ENCODE measurements around the gene CREB3L4. TPM values are rescaled to one million over a fixed set of nuclear protein-coding genes. Genes with fewer than 3 reads are reported as not detected.
A peak's percentile ranks its signal among the peaks of the same experiment; 100 is the strongest.

CREB3L4 gene
- total and polyA plus RNA-seq, 2 of the 13 experiments (the other 11 are each of a cell fraction or from before 2014, with no cell fraction given) = 9.9 to 18.7 TPM

DNA sequence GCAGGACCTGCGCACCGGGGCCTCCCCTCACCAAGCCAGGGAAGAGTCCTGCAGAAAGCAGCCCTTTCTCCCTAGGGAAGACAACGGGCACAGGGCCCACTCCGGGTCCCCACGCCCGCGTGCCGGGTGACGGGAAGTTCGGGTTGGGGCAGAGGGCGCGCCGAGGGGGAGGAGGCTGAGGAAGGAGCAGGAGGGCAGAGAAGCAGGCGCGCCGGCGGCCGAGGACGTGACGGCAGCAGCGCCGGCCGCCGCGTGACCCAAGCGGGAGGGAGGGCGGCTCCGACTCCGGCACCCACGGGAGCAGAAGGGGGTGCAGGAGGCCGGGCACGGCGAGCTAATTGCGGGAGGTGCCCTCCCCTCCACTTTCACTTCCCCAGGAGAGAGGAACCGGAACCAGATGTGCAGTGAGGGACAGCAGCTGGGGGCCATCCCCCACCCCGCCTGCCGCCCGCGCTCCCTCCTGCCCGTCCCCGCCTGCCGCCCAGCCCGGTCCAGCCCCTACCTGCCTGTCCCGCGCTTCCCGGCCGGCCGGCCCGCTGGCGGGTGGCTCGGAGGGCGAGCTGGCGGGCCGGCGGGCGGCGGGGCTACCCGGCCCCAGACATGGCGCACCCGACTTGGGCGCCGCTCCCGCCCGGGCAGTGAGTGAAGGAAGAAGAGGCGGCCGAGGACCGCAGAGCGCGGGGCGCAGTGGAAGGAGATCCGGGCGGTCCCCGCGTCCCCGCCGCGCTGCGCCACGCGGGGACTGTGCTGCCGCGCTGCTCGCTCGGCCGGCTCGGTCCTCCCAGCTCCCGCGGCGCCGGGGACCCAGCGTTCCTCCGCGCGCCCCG lies 21.7 kb upstream of the CREB3L4 start (continued):
- TF ChIP-seq HDAC1 (CRISPR knock-in tag; IDR thresholded peaks at IDR 0.05) = peak; percentile 45; the same call in 1 of the 2 replicates
- TF ChIP-seq SMAD3 (CRISPR knock-in tag; IDR thresholded peaks at IDR 0.05) = no peak
- TF ChIP-seq, protein P1, sequence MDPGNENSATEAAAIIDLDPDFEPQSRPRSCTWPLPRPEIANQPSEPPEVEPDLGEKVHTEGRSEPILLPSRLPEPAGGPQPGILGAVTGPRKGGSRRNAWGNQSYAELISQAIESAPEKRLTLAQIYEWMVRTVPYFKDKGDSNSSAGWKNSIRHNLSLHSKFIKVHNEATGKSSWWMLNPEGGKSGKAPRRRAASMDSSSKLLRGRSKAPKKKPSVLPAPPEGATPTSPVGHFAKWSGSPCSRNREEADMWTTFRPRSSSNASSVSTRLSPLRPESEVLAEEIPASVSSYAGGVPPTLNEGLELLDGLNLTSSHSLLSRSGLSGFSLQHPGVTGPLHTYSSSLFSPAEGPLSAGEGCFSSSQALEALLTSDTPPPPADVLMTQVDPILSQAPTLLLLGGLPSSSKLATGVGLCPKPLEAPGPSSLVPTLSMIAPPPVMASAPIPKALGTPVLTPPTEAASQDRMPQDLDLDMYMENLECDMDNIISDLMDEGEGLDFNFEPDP (CRISPR knock-in tag; conservative IDR thresholded peaks at IDR 0.05) = no peak
- TF ChIP-seq ZFX (CRISPR knock-in tag; IDR thresholded peaks at IDR 0.05; ENCODE audit: low read depth) = peak; percentile 48
- peak; percentile 45; the same call in 1 of the 2 replicates for TF ChIP-seq TMF1 (CRISPR knock-in tag; IDR thresholded peaks at IDR 0.05; ENCODE audit: low read depth)
- TF ChIP-seq ATAD3A (CRISPR knock-in tag; IDR thresholded peaks at IDR 0.05) = no peak
- TF ChIP-seq SIN3A (IDR thresholded peaks at IDR 0.05; ENCODE audit: borderline replicate concordance, low read depth, low read length) = 0 out of 2 replicates have a peak, but pooled peaks have one; percentile 26
- TF ChIP-seq ZNF75D (CRISPR knock-in tag; IDR thresholded peaks at IDR 0.05; ENCODE audit: borderline replicate concordance) = no peak
- TF ChIP-seq, protein P2, sequence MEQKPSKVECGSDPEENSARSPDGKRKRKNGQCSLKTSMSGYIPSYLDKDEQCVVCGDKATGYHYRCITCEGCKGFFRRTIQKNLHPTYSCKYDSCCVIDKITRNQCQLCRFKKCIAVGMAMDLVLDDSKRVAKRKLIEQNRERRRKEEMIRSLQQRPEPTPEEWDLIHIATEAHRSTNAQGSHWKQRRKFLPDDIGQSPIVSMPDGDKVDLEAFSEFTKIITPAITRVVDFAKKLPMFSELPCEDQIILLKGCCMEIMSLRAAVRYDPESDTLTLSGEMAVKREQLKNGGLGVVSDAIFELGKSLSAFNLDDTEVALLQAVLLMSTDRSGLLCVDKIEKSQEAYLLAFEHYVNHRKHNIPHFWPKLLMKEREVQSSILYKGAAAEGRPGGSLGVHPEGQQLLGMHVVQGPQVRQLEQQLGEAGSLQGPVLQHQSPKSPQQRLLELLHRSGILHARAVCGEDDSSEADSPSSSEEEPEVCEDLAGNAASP (CRISPR knock-in tag; IDR thresholded peaks at IDR 0.05; ENCODE audit: borderline replicate concordance) = 0 out of 2 replicates have a peak, but pooled peaks have one; percentile 35
- TF ChIP-seq GABPB1 (CRISPR knock-in tag; IDR thresholded peaks at IDR 0.05) = peak; percentile 89
- TF ChIP-seq CCDC6 (CRISPR knock-in tag; IDR thresholded peaks at IDR 0.05) = peak; percentile 26; the same call in 1 of the 2 replicates
- TF ChIP-seq, protein P3, sequence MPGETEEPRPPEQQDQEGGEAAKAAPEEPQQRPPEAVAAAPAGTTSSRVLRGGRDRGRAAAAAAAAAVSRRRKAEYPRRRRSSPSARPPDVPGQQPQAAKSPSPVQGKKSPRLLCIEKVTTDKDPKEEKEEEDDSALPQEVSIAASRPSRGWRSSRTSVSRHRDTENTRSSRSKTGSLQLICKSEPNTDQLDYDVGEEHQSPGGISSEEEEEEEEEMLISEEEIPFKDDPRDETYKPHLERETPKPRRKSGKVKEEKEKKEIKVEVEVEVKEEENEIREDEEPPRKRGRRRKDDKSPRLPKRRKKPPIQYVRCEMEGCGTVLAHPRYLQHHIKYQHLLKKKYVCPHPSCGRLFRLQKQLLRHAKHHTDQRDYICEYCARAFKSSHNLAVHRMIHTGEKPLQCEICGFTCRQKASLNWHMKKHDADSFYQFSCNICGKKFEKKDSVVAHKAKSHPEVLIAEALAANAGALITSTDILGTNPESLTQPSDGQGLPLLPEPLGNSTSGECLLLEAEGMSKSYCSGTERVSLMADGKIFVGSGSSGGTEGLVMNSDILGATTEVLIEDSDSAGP (CRISPR knock-in tag; IDR thresholded peaks at IDR 0.05; ENCODE audit: borderline replicate concordance) = 0 out of 2 replicates have a peak, but pooled peaks have one; percentile 39
- TF ChIP-seq ZNF883 (CRISPR knock-in tag; IDR thresholded peaks at IDR 0.05; ENCODE audit: not compliant biosample characterization) = peak; percentile 35
- peak; percentile 33; the same call in 1 of the 2 replicates for TF ChIP-seq ETV5 (CRISPR knock-in tag; IDR thresholded peaks at IDR 0.05; ENCODE audit: borderline replicate concordance)
- TF ChIP-seq PHF8 (CRISPR knock-in tag; IDR thresholded peaks at IDR 0.05) = peak; percentile 67; the same call in 1 of the 2 replicates
- TF ChIP-seq REL (CRISPR knock-in tag; conservative IDR thresholded peaks at IDR 0.05) = peak; percentile 20; the same call in 1 of the 2 replicates
- TF ChIP-seq, protein P4, sequence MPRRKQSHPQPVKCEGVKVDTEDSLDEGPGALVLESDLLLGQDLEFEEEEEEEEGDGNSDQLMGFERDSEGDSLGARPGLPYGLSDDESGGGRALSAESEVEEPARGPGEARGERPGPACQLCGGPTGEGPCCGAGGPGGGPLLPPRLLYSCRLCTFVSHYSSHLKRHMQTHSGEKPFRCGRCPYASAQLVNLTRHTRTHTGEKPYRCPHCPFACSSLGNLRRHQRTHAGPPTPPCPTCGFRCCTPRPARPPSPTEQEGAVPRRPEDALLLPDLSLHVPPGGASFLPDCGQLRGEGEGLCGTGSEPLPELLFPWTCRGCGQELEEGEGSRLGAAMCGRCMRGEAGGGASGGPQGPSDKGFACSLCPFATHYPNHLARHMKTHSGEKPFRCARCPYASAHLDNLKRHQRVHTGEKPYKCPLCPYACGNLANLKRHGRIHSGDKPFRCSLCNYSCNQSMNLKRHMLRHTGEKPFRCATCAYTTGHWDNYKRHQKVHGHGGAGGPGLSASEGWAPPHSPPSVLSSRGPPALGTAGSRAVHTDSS (CRISPR knock-in tag; conservative IDR thresholded peaks at IDR 0.05) = no peak
- TF ChIP-seq ZNF543 (CRISPR knock-in tag; IDR thresholded peaks at IDR 0.05) = peak; percentile 73; the same call in 1 of the 2 replicates
- TF ChIP-seq ZBTB7B (CRISPR knock-in tag; IDR thresholded peaks at IDR 0.05) = 0 out of 2 replicates have a peak, but pooled peaks have one; percentile 16
- no peak for TF ChIP-seq SMYD3 (CRISPR knock-in tag; IDR thresholded peaks at IDR 0.05)
- 0 out of 2 replicates have a peak, but pooled peaks have one; percentile 74 for TF ChIP-seq ARNTL (CRISPR knock-in tag; IDR thresholded peaks at IDR 0.05)
- no peak for TF ChIP-seq ZSCAN9 (CRISPR knock-in tag; IDR thresholded peaks at IDR 0.05; ENCODE audit: borderline replicate concordance)

Measured in HepG2 (cell line).